ENCODE measurements around the gene CFAP73.

DNA sequence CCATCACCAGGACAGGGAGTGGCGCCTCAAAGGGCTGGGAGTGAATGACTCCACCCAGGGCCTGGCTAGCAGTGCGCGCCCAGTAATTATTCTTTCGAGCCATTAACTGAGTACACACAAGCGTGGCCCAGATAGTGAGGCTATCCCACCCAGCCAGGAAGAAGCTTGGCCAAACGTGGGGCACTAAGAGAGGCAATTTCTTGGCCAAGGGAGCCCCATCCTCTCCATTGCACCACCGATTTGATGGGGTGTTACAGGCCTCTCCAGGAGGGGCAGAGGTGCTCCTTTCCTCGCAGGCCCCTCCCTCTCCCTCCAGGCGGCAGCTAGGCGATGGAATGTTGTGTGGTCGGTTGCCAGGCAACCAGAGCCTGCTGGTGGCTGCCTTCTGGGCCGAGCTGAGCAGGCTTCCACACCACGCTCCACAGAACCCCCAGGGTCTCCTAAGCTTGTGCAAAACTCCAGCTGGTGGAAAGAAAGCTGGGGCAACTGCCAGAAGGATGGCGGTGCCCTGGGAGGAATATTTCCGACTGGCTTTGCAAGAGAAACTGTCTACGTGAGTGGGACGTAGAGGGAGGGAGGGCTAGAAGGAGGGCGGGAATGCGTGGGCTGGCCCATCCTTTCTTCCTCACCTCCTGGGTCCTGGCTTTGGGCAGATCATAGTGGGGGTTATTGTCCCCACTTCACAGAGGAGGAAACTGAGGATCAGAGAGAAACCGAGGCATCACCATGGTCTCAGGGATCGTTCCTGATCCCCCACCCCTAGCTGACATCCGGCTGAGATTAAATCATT lies at the start of gene CFAP73:
- TF ChIP-seq, protein P1, sequence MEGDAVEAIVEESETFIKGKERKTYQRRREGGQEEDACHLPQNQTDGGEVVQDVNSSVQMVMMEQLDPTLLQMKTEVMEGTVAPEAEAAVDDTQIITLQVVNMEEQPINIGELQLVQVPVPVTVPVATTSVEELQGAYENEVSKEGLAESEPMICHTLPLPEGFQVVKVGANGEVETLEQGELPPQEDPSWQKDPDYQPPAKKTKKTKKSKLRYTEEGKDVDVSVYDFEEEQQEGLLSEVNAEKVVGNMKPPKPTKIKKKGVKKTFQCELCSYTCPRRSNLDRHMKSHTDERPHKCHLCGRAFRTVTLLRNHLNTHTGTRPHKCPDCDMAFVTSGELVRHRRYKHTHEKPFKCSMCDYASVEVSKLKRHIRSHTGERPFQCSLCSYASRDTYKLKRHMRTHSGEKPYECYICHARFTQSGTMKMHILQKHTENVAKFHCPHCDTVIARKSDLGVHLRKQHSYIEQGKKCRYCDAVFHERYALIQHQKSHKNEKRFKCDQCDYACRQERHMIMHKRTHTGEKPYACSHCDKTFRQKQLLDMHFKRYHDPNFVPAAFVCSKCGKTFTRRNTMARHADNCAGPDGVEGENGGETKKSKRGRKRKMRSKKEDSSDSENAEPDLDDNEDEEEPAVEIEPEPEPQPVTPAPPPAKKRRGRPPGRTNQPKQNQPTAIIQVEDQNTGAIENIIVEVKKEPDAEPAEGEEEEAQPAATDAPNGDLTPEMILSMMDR (IDR thresholded peaks at IDR 0.05) = no peak
- no peak for TF ChIP-seq POLR2A (IDR thresholded peaks at IDR 0.05)

Measured in right lobe of liver (tissue), 4 donors.